Vagina (tissue), 2 donors: Measurements from ENCODE around the gene NFILZ.

Experiments used
- POLR2A ChIP-seq, 2 donors: fragments of 450-650 bp; IDR thresholded peaks; one replicate each; pipeline ENCODE4 v1.6.1; 2017; ENCODE audit warnings: antibody characterized with exemption in 2 of 2, mild to moderate bottlenecking in 2 of 2, moderate library complexity in 2 of 2
- POLR2AphosphoS5 ChIP-seq, 2 donors: sonication (generic); formaldehyde crosslinking; IDR thresholded peaks; one replicate each; pipeline ENCODE4 v1.9.0; 2017; ENCODE audit warnings: antibody characterized with exemption in 2 of 2, mild to moderate bottlenecking in 2 of 2, low read depth in 1 of 2; ENCODE audit not compliant: insufficient read depth in 1 of 2
- TF ChIP-seq, protein P1 (sequence below), 3 experiments: fragments of 450-650 bp in 2 of 3; fragments of 200-600 bp in 1 of 3; sonication (generic) in 1 of 3; IDR thresholded peaks; one replicate each; pipeline ENCODE4 v1.5.1; 2017 to 2019; ENCODE audit warnings: antibody characterized with exemption in 3 of 3, mild to moderate bottlenecking in 2 of 3, moderate library complexity in 2 of 3

DNA sequence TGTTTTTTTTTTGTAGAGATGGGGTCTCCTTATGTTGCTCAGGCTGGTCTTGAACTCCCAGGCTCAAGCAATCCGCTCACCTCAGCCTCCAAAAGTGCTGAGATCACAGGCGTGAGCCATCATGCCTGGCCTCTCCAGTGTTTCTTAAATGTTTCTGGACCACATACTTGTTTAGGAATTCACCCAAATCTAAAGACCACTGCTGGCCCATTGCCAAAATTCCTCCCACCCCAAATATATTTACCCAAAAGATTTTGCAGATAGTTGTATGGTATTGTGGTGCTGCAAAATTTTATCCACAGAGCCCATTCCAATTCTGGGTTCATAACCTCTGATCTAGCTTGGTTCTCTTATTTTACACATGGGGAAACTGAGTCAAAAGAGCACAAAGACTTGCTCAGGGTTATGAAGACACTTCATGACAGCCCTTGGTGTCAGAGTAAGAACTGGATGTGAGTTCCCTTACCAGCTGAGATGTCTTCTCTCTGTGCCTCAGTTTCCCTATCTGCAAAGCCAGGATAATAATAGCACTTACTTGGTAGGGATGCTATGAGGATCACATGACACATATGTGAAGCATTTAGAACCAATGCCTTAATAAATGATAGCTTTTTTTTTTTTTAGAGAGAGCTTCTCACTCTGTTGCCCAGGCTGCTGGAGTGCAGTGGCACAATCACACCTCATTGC is 10.9 kb downstream of the NFILZ start:
- TF ChIP-seq, protein P1, sequence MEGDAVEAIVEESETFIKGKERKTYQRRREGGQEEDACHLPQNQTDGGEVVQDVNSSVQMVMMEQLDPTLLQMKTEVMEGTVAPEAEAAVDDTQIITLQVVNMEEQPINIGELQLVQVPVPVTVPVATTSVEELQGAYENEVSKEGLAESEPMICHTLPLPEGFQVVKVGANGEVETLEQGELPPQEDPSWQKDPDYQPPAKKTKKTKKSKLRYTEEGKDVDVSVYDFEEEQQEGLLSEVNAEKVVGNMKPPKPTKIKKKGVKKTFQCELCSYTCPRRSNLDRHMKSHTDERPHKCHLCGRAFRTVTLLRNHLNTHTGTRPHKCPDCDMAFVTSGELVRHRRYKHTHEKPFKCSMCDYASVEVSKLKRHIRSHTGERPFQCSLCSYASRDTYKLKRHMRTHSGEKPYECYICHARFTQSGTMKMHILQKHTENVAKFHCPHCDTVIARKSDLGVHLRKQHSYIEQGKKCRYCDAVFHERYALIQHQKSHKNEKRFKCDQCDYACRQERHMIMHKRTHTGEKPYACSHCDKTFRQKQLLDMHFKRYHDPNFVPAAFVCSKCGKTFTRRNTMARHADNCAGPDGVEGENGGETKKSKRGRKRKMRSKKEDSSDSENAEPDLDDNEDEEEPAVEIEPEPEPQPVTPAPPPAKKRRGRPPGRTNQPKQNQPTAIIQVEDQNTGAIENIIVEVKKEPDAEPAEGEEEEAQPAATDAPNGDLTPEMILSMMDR (IDR thresholded peaks at IDR 0.05), result no peak
- TF ChIP-seq POLR2A (IDR thresholded peaks at IDR 0.05) (no peak), POLR2AphosphoS5 (IDR thresholded peaks at IDR 0.05; ENCODE audit: insufficient read depth in 1 of 2, low read depth in 1 of 2) (no peak)
